ENCODE measurements around the gene APLP2. TPM values are rescaled to one million over a fixed set of nuclear protein-coding genes. Genes with fewer than 3 reads are reported as not detected.
"Not testable (repeated sequence)": the region's sequence is repeated elsewhere in the genome, so short reads cannot be mapped to it uniquely, and the experiment has no call there.

Gene APLP2
- total RNA-seq, 2 donors from 2014 or later: 37.9 to 56.2 TPM

- H3K9me3 Mint-ChIP-seq: no peaks in the 10 kb centered on the region
- H3K27ac Mint-ChIP-seq: peak overlapping the region in 1 of 2 donors; percentile 50
- H3K36me3 Mint-ChIP-seq: no peaks in the 10 kb centered on the region
- H3K4me1 Mint-ChIP-seq (ENCODE audit: low read depth in 2 of 2): peaks cover 33 to 40% of the 10 kb centered on the region in 2 donors
- no peaks in the 10 kb centered on the region for H3K27me3 Mint-ChIP-seq
- H3K4me3 Mint-ChIP-seq: no peak overlapping the region
- DNase-seq (ENCODE audit: low spot score): no peak
- ATAC-seq: no peak
Measured at GRCh38 chr11:130088217-130088616, 18.5 kb downstream of the APLP2 start.

- no peaks in the 10 kb centered on the region for H3K36me3 Mint-ChIP-seq
- H3K27ac Mint-ChIP-seq: peak overlapping the region in 1 of 2 donors; percentile 10
- H3K27me3 Mint-ChIP-seq: no peaks in the 10 kb centered on the region
- no peaks in the 10 kb centered on the region for H3K9me3 Mint-ChIP-seq
- DNase-seq (ENCODE audit: low spot score): no peak
- ATAC-seq: no peak
- H3K4me3 Mint-ChIP-seq: no peak overlapping the region
- peaks cover 35 to 43% of the 10 kb centered on the region in 2 donors for H3K4me1 Mint-ChIP-seq (ENCODE audit: low read depth in 2 of 2)
Measured at GRCh38 chr11:130088919-130089673, 19.4 kb downstream of the APLP2 start.

GRCh38 chr11:130089674-130090073 is 20.0 kb downstream of the APLP2 start:
- no peaks in the 10 kb centered on the region for H3K9me3 Mint-ChIP-seq
- no peak overlapping the region for H3K4me3 Mint-ChIP-seq
- H3K27me3 Mint-ChIP-seq: no peaks in the 10 kb centered on the region
- peaks cover 35 to 42% of the 10 kb centered on the region in 2 donors for H3K4me1 Mint-ChIP-seq (ENCODE audit: low read depth in 2 of 2)
- H3K27ac Mint-ChIP-seq: peak overlapping the region in 1 of 2 donors; percentile 10
- DNase-seq (ENCODE audit: low spot score) (no peak), ATAC-seq (no peak)
- H3K36me3 Mint-ChIP-seq: no peaks in the 10 kb centered on the region

- H3K4me1 Mint-ChIP-seq (ENCODE audit: low read depth in 2 of 2): peaks cover 41 to 43% of the 10 kb centered on the region in 2 donors
- not testable (repeated sequence) for DNase-seq (ENCODE audit: low spot score); H3K27ac Mint-ChIP-seq; ATAC-seq; H3K9me3 Mint-ChIP-seq; H3K4me3 Mint-ChIP-seq; H3K27me3 Mint-ChIP-seq; H3K36me3 Mint-ChIP-seq
Measured at GRCh38 chr11:130090517-130090916, 20.8 kb downstream of the APLP2 start.

- ATAC-seq; H3K4me3 Mint-ChIP-seq; H3K27ac Mint-ChIP-seq; H3K9me3 Mint-ChIP-seq; H3K27me3 Mint-ChIP-seq; DNase-seq (ENCODE audit: low spot score); H3K36me3 Mint-ChIP-seq: not testable (repeated sequence)
- peaks cover 41 to 48% of the 10 kb centered on the region in 2 donors for H3K4me1 Mint-ChIP-seq (ENCODE audit: low read depth in 2 of 2)
Measured at GRCh38 chr11:130091169-130091568, 21.5 kb downstream of the APLP2 start.

- Mint-ChIP-seq H3K4me3 (no peak overlapping the region), H3K27me3 (no peaks in the 10 kb centered on the region), H3K27ac (no peak overlapping the region), H3K9me3 (no peaks in the 10 kb centered on the region), H3K36me3 (no peaks in the 10 kb centered on the region), H3K4me1 (ENCODE audit: low read depth in 2 of 2) (peaks cover 29 to 36% of the 10 kb centered on the region in 2 donors)
- no peak for ATAC-seq
- DNase-seq (ENCODE audit: low spot score): no peak
Measured at GRCh38 chr11:130092661-130093060, 23.0 kb downstream of the APLP2 start.

GRCh38 chr11:130094614-130095013 is 24.9 kb downstream of the APLP2 start:
- Mint-ChIP-seq H3K9me3 (no peaks in the 10 kb centered on the region), H3K27ac (peak overlapping the region in 1 of 2 donors; percentile 3), H3K27me3 (no peaks in the 10 kb centered on the region), H3K4me1 (ENCODE audit: low read depth in 2 of 2) (peaks cover 18 to 28% of the 10 kb centered on the region in 2 donors), H3K36me3 (no peaks in the 10 kb centered on the region), H3K4me3 (no peak overlapping the region)
- DNase-seq (ENCODE audit: low spot score): no peak
- no peak for ATAC-seq

GRCh38 chr11:130095326-130095725 is 25.6 kb downstream of the APLP2 start:
- peaks cover 17 to 28% of the 10 kb centered on the region in 2 donors for H3K4me1 Mint-ChIP-seq (ENCODE audit: low read depth in 2 of 2)
- no peaks in the 10 kb centered on the region for H3K9me3 Mint-ChIP-seq
- no peaks in the 10 kb centered on the region for H3K27me3 Mint-ChIP-seq
- ATAC-seq (no peak), DNase-seq (ENCODE audit: low spot score) (no peak)
- H3K36me3 Mint-ChIP-seq: no peaks in the 10 kb centered on the region
- no peak overlapping the region for H3K4me3 Mint-ChIP-seq
- H3K27ac Mint-ChIP-seq: no peak overlapping the region

GRCh38 chr11:130096042-130096441 is 26.3 kb downstream of the APLP2 start:
- Mint-ChIP-seq H3K27ac (no peak overlapping the region), H3K4me1 (ENCODE audit: low read depth in 2 of 2) (peaks cover 17 to 28% of the 10 kb centered on the region in 2 donors), H3K4me3 (no peak overlapping the region), H3K27me3 (no peaks in the 10 kb centered on the region), H3K9me3 (no peaks in the 10 kb centered on the region), H3K36me3 (no peaks in the 10 kb centered on the region)
- ATAC-seq (no peak), DNase-seq (ENCODE audit: low spot score) (no peak)

- DNase-seq (ENCODE audit: low spot score) (no peak), ATAC-seq (no peak)
- Mint-ChIP-seq H3K27me3 (no peaks in the 10 kb centered on the region), H3K4me3 (no peak overlapping the region), H3K27ac (no peak overlapping the region), H3K4me1 (ENCODE audit: low read depth in 2 of 2) (peaks cover 17 to 28% of the 10 kb centered on the region in 2 donors), H3K36me3 (no peaks in the 10 kb centered on the region), H3K9me3 (no peaks in the 10 kb centered on the region)
Measured at GRCh38 chr11:130096823-130097222, 27.1 kb downstream of the APLP2 start.

GRCh38 chr11:130097285-130097684 is 27.6 kb downstream of the APLP2 start:
- H3K27me3 Mint-ChIP-seq: no peaks in the 10 kb centered on the region
- ATAC-seq: no peak
- H3K4me1 Mint-ChIP-seq (ENCODE audit: low read depth in 2 of 2): peaks cover 17 to 29% of the 10 kb centered on the region in 2 donors
- H3K36me3 Mint-ChIP-seq: no peaks in the 10 kb centered on the region
- no peak for DNase-seq (ENCODE audit: low spot score)
- no peaks in the 10 kb centered on the region for H3K9me3 Mint-ChIP-seq
- no peak overlapping the region for H3K4me3 Mint-ChIP-seq
- no peak overlapping the region for H3K27ac Mint-ChIP-seq

- Mint-ChIP-seq H3K36me3 (no peaks in the 10 kb centered on the region), H3K9me3 (no peaks in the 10 kb centered on the region), H3K27me3 (no peaks in the 10 kb centered on the region), H3K27ac (no peak overlapping the region), H3K4me1 (ENCODE audit: low read depth in 2 of 2) (peaks cover 9 to 30% of the 10 kb centered on the region in 2 donors), H3K4me3 (no peak overlapping the region)
- no peak for ATAC-seq
- no peak for DNase-seq (ENCODE audit: low spot score)
Measured at GRCh38 chr11:130099356-130099755, 29.7 kb downstream of the APLP2 start.

- Mint-ChIP-seq H3K27me3 (no peaks in the 10 kb centered on the region), H3K36me3 (no peaks in the 10 kb centered on the region), H3K4me3 (no peak overlapping the region), H3K27ac (no peak overlapping the region), H3K4me1 (ENCODE audit: low read depth in 2 of 2) (peaks cover 5 to 19% of the 10 kb centered on the region in 2 donors), H3K9me3 (no peaks in the 10 kb centered on the region)
- no peak for ATAC-seq
- no peak for DNase-seq (ENCODE audit: low spot score)
Measured at GRCh38 chr11:130100381-130101095, 30.8 kb downstream of the APLP2 start.

- no peaks in the 10 kb centered on the region for H3K9me3 Mint-ChIP-seq
- no peaks in the 10 kb centered on the region for H3K27me3 Mint-ChIP-seq
- peaks cover 10 to 18% of the 10 kb centered on the region in 2 donors for H3K4me1 Mint-ChIP-seq (ENCODE audit: low read depth in 2 of 2)
- ATAC-seq: no peak
- DNase-seq (ENCODE audit: low spot score): no peak
- no peak overlapping the region for H3K4me3 Mint-ChIP-seq
- H3K27ac Mint-ChIP-seq: no peak overlapping the region
- no peaks in the 10 kb centered on the region for H3K36me3 Mint-ChIP-seq
Measured at GRCh38 chr11:130101661-130102060, 32.0 kb downstream of the APLP2 start.

All from natural killer cell treated with Interleukin-12 subunit alpha and Interleukin-12 subunit beta and Interleukin-15 and Interleukin-18, amount 100 ng/mL, for 72 hours (primary cell).